HEK293 (cell line): ENCODE data around the gene IL1RAPL1.

Experiments
- CTCF ChIA-PET: fragments of 350-600 bp; formaldehyde crosslinking; extraction: SDS; loops from one replicate; lab custom pipeline; 2021; ENCODE audit warnings: antibody characterized with exemption; lab: Yijun Ruan, JAX
- POLR2A ChIA-PET: fragments of 300-600 bp; formaldehyde crosslinking; extraction: SDS; loops from one replicate; lab custom pipeline; 2020; ENCODE audit warnings: antibody characterized with exemption, inconsistent platforms; lab: Yijun Ruan, JAX
- H3K27ac ChIP-seq: fragments of 200-500 bp; sonication (Bioruptor generic); 2 replicates; pipeline ENCODE4 v1.5.1; 2014; ENCODE audit warnings: low read depth, low read length, control low read depth, inconsistent platforms; ENCODE audit errors: extremely low read depth
- H3K36me3 ChIP-seq, 2 experiments: fragments of 200-500 bp in 1 of 2; sonication (Bioruptor generic) in 1 of 2; 1 replicate in 1 of 2; 2 replicates in 1 of 2; pipeline ENCODE4 v1.5.1; 2014 to 2017; ENCODE audit warnings: inconsistent platforms in 2 of 2, low read length in 2 of 2; ENCODE audit not compliant: control insufficient read depth in 2 of 2, insufficient read depth in 1 of 2
- H3K4me1 ChIP-seq: fragments of 200-500 bp; sonication (Bioruptor generic); 2 replicates; pipeline ENCODE4 v1.5.1; 2014; ENCODE audit warnings: mild to moderate bottlenecking, low read length, inconsistent platforms; ENCODE audit not compliant: control insufficient read depth, insufficient read depth
- H3K4me3 ChIP-seq: 2 replicates; pipeline ENCODE4 v1.5.1; 2011; ENCODE audit warnings: low read depth, mild to moderate bottlenecking, control low read depth, low read length, moderate library complexity
- H3K9me3 ChIP-seq: fragments of 200-500 bp; sonication (Bioruptor generic); 2 replicates; pipeline ENCODE4 v1.5.1; 2014; ENCODE audit warnings: low read depth, low read length, inconsistent platforms; ENCODE audit not compliant: control insufficient read depth, insufficient read depth
- EGR2 ChIP-seq: fragments of 450-650 bp; formaldehyde crosslinking; IDR thresholded peaks from 2 replicates; pipeline ENCODE4 v1.5.1; 2016; ENCODE audit warnings: low read depth, missing biosample characterization, missing genetic modification characterization
- GLIS2 ChIP-seq: fragments of 450-650 bp; formaldehyde crosslinking; IDR thresholded peaks from 2 replicates; pipeline ENCODE4 v1.5.1; 2016; ENCODE audit warnings: missing biosample characterization, missing genetic modification characterization
- MEIS1 ChIP-seq: sonication (generic); formaldehyde crosslinking; IDR thresholded peaks from 2 replicates; pipeline ENCODE4 v1.8.1; 2022; ENCODE audit warnings: missing genetic modification reagents, mild to moderate bottlenecking, borderline replicate concordance
- ZBTB11 ChIP-seq: fragments of 450-650 bp; formaldehyde crosslinking; conservative IDR thresholded peaks from 2 replicates; pipeline ENCODE4 v1.5.1; 2016; ENCODE audit warnings: low read depth, missing biosample characterization, missing genetic modification characterization
- ZFHX2 ChIP-seq: fragments of 450-650 bp; formaldehyde crosslinking; conservative IDR thresholded peaks from 2 replicates; pipeline ENCODE4 v1.5.1; 2016; ENCODE audit warnings: missing biosample characterization, missing genetic modification characterization
- ZFP37 ChIP-seq: fragments of 450-650 bp; formaldehyde crosslinking; IDR thresholded peaks from 2 replicates; pipeline ENCODE4 v1.5.1; 2016; ENCODE audit warnings: missing biosample characterization, missing genetic modification characterization
- ZNF112 ChIP-seq: fragments of 450-650 bp; formaldehyde crosslinking; IDR thresholded peaks from 2 replicates; pipeline ENCODE4 v1.5.0; 2017; ENCODE audit warnings: missing biosample characterization, missing genetic modification characterization
- ZNF114 ChIP-seq: fragments of 450-650 bp; formaldehyde crosslinking; IDR thresholded peaks from 2 replicates; pipeline ENCODE4 v1.5.0; 2017; ENCODE audit warnings: missing biosample characterization, missing genetic modification characterization
- ZNF132 ChIP-seq: fragments of 450-650 bp; formaldehyde crosslinking; IDR thresholded peaks from 2 replicates; pipeline ENCODE4 v1.5.1; 2017; ENCODE audit warnings: missing biosample characterization, missing genetic modification characterization, borderline replicate concordance
- ZNF16 ChIP-seq: fragments of 450-650 bp; formaldehyde crosslinking; IDR thresholded peaks from 2 replicates; pipeline ENCODE4 v1.5.1; 2016; ENCODE audit warnings: low read depth, missing biosample characterization, missing genetic modification characterization
- ZNF202 ChIP-seq: fragments of 450-650 bp; formaldehyde crosslinking; IDR thresholded peaks from 2 replicates; pipeline ENCODE4 v1.5.1; 2016; ENCODE audit warnings: missing biosample characterization, missing genetic modification characterization, borderline replicate concordance
- ZNF214 ChIP-seq: fragments of 450-650 bp; formaldehyde crosslinking; IDR thresholded peaks from 2 replicates; pipeline ENCODE4 v1.5.1; 2017; ENCODE audit warnings: missing biosample characterization, mild to moderate bottlenecking, missing genetic modification characterization, borderline replicate concordance
- ZNF223 ChIP-seq: fragments of 450-650 bp; formaldehyde crosslinking; IDR thresholded peaks from 2 replicates; pipeline ENCODE4 v1.5.1; 2016; ENCODE audit warnings: missing biosample characterization, missing genetic modification characterization
- ZNF324 ChIP-seq: fragments of 450-650 bp; formaldehyde crosslinking; IDR thresholded peaks from 2 replicates; pipeline ENCODE4 v1.5.1; 2016; ENCODE audit warnings: missing biosample characterization, missing genetic modification characterization
- ZNF501 ChIP-seq: fragments of 450-650 bp; formaldehyde crosslinking; IDR thresholded peaks from 2 replicates; pipeline ENCODE4 v1.5.1; 2016; ENCODE audit warnings: missing biosample characterization, missing genetic modification characterization
- ZNF530 ChIP-seq: fragments of 450-650 bp; formaldehyde crosslinking; IDR thresholded peaks from 2 replicates; pipeline ENCODE4 v1.5.1; 2016; ENCODE audit warnings: low read depth, missing biosample characterization, missing genetic modification characterization
- ZNF555 ChIP-seq: fragments of 450-650 bp; formaldehyde crosslinking; conservative IDR thresholded peaks from 2 replicates; pipeline ENCODE4 v1.5.1; 2017; ENCODE audit warnings: missing biosample characterization, mild to moderate bottlenecking, missing genetic modification characterization, inconsistent platforms
- ZNF558 ChIP-seq: fragments of 450-650 bp; formaldehyde crosslinking; IDR thresholded peaks from 2 replicates; pipeline ENCODE4 v1.5.1; 2016; ENCODE audit warnings: missing biosample characterization, missing genetic modification characterization
- ZNF571 ChIP-seq: fragments of 450-650 bp; formaldehyde crosslinking; IDR thresholded peaks from 2 replicates; pipeline ENCODE4 v1.5.0; 2017; ENCODE audit warnings: missing biosample characterization, missing genetic modification characterization
- ZNF629 ChIP-seq: fragments of 450-650 bp; formaldehyde crosslinking; IDR thresholded peaks from 2 replicates; pipeline ENCODE4 v1.5.1; 2017; ENCODE audit warnings: missing biosample characterization, missing genetic modification characterization
- ZNF670 ChIP-seq: fragments of 450-650 bp; formaldehyde crosslinking; IDR thresholded peaks from 2 replicates; pipeline ENCODE4 v1.5.1; 2016; ENCODE audit warnings: missing biosample characterization, missing genetic modification characterization, low read depth
- TF ChIP-seq, protein P1 (sequence below): fragments of 450-650 bp; formaldehyde crosslinking; IDR thresholded peaks from 2 replicates; pipeline ENCODE4 v1.5.1; 2016; ENCODE audit warnings: missing biosample characterization, missing genetic modification characterization
- TF ChIP-seq, protein P2 (sequence below): IDR thresholded peaks from 2 replicates; pipeline ENCODE4 v1.6.1; 2011; ENCODE audit warnings: mild to moderate bottlenecking, low read depth, low read length, borderline replicate concordance
- TF ChIP-seq, protein P3 (sequence below): fragments of 450-650 bp; formaldehyde crosslinking; IDR thresholded peaks from 2 replicates; pipeline ENCODE4 v1.5.1; 2017; ENCODE audit warnings: missing biosample characterization, mild to moderate bottlenecking, missing genetic modification characterization, moderate library complexity

The IL1RAPL1 gene

GRCh38 chrX:29787656-29788055, 1200.4 kb downstream of the IL1RAPL1 start:
- H3K4me1 ChIP-seq: no peaks in the 10 kb centered on the region
- no peaks in the 10 kb centered on the region for H3K9me3 ChIP-seq
- H3K36me3 ChIP-seq: no peaks in the 10 kb centered on the region
- POLR2A ChIA-PET: no interaction called here
- H3K4me3 ChIP-seq: no peak overlapping the region
- TF ChIP-seq ZNF214 (tag by site-specific recombination) (no peak), ZNF223 (no peak), ZNF571 (tag by site-specific recombination) (no peak), ZNF629 (tag by site-specific recombination) (no peak), ZFHX2 (tag by site-specific recombination) (no peak), GLIS2 (no peak), ZNF114 (no peak), ZBTB11 (tag by site-specific recombination) (no peak), ZNF324 (tag by site-specific recombination) (no peak), ZNF670 (tag by site-specific recombination) (no peak), EGR2 (tag by site-specific recombination) (no peak), ZNF132 (tag by site-specific recombination) (no peak), ZNF16 (tag by site-specific recombination) (no peak), ZNF555 (tag by site-specific recombination) (no peak), ZFP37 (tag by site-specific recombination) (no peak)
- TF ChIP-seq, protein P1, sequence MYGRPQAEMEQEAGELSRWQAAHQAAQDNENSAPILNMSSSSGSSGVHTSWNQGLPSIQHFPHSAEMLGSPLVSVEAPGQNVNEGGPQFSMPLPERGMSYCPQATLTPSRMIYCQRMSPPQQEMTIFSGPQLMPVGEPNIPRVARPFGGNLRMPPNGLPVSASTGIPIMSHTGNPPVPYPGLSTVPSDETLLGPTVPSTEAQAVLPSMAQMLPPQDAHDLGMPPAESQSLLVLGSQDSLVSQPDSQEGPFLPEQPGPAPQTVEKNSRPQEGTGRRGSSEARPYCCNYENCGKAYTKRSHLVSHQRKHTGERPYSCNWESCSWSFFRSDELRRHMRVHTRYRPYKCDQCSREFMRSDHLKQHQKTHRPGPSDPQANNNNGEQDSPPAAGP (tag by site-specific recombination): no peak
- TF ChIP-seq, protein P2, sequence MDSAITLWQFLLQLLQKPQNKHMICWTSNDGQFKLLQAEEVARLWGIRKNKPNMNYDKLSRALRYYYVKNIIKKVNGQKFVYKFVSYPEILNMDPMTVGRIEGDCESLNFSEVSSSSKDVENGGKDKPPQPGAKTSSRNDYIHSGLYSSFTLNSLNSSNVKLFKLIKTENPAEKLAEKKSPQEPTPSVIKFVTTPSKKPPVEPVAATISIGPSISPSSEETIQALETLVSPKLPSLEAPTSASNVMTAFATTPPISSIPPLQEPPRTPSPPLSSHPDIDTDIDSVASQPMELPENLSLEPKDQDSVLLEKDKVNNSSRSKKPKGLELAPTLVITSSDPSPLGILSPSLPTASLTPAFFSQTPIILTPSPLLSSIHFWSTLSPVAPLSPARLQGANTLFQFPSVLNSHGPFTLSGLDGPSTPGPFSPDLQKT: no peak
- no peak overlapping the region for H3K27ac ChIP-seq
- CTCF ChIA-PET: interaction anchor here (0.6 kb wide), 1 partner anchor 317 kb away, joined by 3 read pairs; no protein-coding TSS in a partner anchor

DNA sequence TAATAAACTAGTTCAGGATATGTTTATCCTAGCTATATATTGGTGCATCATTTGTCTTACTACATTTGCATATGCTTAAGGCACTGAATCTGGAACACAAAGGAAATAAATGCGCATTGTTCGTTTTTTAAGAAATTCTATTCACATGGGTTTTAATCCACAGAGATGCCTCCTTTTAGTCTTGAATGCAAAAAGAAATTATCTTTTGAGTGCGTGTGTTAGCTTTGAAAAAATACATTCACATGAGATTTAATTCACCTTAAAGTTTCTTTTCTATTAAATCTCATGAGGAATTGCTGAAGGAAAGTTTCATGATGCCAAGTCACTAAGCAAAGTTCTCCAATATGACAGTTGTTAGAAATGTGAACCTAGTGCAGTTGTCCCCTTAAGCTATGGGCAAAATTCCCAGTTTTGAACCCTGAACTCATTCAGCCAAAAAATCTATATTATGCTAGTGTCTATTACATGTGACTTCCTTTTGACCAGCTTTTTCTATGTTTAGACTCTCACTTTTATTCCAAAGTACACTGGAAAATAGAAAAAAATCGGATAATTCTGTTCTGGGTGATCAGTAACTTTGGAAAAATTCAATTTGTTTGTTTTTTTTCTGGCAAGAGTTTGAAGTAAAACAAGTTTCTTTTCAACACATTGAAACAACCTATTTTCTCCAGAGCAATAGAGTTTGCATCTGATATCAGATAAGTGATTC, 1201.9 kb downstream of the IL1RAPL1 start:
- Histone ChIP-seq H3K4me1 (no peaks in the 10 kb centered on the region), H3K36me3 (no peaks in the 10 kb centered on the region), H3K27ac (no peak overlapping the region), H3K4me3 (no peak overlapping the region), H3K9me3 (no peaks in the 10 kb centered on the region)
- ChIA-PET POLR2A (no interaction called here), CTCF (interaction anchor here (0.6 kb wide), 1 partner anchor 490 kb away, joined by 3 read pairs; no protein-coding TSS in a partner anchor)
- TF ChIP-seq, protein P3, sequence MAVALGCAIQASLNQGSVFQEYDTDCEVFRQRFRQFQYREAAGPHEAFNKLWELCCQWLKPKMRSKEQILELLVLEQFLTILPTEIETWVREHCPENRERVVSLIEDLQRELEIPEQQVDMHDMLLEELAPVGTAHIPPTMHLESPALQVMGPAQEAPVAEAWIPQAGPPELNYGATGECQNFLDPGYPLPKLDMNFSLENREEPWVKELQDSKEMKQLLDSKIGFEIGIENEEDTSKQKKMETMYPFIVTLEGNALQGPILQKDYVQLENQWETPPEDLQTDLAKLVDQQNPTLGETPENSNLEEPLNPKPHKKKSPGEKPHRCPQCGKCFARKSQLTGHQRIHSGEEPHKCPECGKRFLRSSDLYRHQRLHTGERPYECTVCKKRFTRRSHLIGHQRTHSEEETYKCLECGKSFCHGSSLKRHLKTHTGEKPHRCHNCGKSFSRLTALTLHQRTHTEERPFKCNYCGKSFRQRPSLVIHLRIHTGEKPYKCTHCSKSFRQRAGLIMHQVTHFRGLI (tag by site-specific recombination): no peak
- TF ChIP-seq MEIS1 (CRISPR knock-in tag) (no peak), ZNF501 (tag by site-specific recombination) (no peak), ZNF112 (tag by site-specific recombination) (no peak), ZBTB11 (tag by site-specific recombination) (no peak), ZNF202 (no peak), ZNF558 (tag by site-specific recombination) (no peak), ZNF530 (tag by site-specific recombination) (no peak)
